Astrocyte (in vitro differentiated cells and primary cell): ENCODE results near the gene CPT1A.

Experiments
- CTCF ChIP-seq: IDR thresholded peaks from 2 replicates; pipeline ENCODE4 v1.5.1; 2011; ENCODE audit warnings: low read depth, mild to moderate bottlenecking, inconsistent platforms, low read length, moderate library complexity; ENCODE audit not compliant: insufficient read depth
- EZH2 ChIP-seq: IDR thresholded peaks from 2 replicates; pipeline ENCODE4 v1.6.1; 2012; ENCODE audit warnings: mild to moderate bottlenecking, low read length, inconsistent platforms; ENCODE audit not compliant: insufficient read depth

- TF ChIP-seq CTCF (no peak), EZH2 (no peak)
Measured at GRCh38 chr11:68704887-68705286, 136.8 kb downstream of the CPT1A start.
